H9 (cell line): ENCODE results near the gene VIM. TPM values are rescaled to one million over a fixed set of nuclear protein-coding genes. Genes with fewer than 3 reads are reported as not detected.

Source experiments
- DNase-seq: peaks from one replicate; pipeline ENCODE4 v3.0.0-alpha.2; 2017
- H2AFZ ChIP-seq: one replicate; pipeline ENCODE4 v1.6.1; 2013; ENCODE audit warnings: mild to moderate bottlenecking, low read length, control low read depth, moderate library complexity
- H2AK5ac ChIP-seq: 2 replicates; pipeline ENCODE4 v1.6.1; 2013; ENCODE audit warnings: low read length, control low read depth, mixed read lengths; ENCODE audit not compliant: insufficient read length
- H2BK120ac ChIP-seq: one replicate; pipeline ENCODE4 v1.6.1; 2013; ENCODE audit warnings: low read depth, mild to moderate bottlenecking, low read length, control low read depth, inconsistent platforms; ENCODE audit not compliant: poor library complexity, severe bottlenecking
- H2BK12ac ChIP-seq: 2 replicates; pipeline ENCODE4 v1.6.1; 2013; ENCODE audit warnings: low read length, control low read depth, mixed read lengths, low read depth; ENCODE audit not compliant: insufficient read length
- H2BK15ac ChIP-seq: 2 replicates; pipeline ENCODE4 v1.6.1; 2013; ENCODE audit warnings: low read depth, low read length, control low read depth
- H2BK20ac ChIP-seq: one replicate; pipeline ENCODE4 v1.6.1; 2013; ENCODE audit warnings: low read depth, mild to moderate bottlenecking, low read length, control low read depth, inconsistent platforms; ENCODE audit not compliant: poor library complexity, severe bottlenecking
- H2BK5ac ChIP-seq: 2 replicates; pipeline ENCODE4 v1.6.1; 2013; ENCODE audit warnings: low read length, control low read depth, mixed read lengths; ENCODE audit not compliant: insufficient read length
- H3K14ac ChIP-seq: 2 replicates; pipeline ENCODE4 v1.6.1; 2013; ENCODE audit warnings: low read length, control low read depth; ENCODE audit not compliant: insufficient read depth
- H3K18ac ChIP-seq: 2 replicates; pipeline ENCODE4 v1.6.1; 2013; ENCODE audit warnings: low read depth, mild to moderate bottlenecking, mixed read lengths, low read length, control low read depth; ENCODE audit not compliant: insufficient read length
- H3K23ac ChIP-seq: 2 replicates; pipeline ENCODE4 v1.6.1; 2013; ENCODE audit warnings: low read length, control low read depth, mixed read lengths, low read depth; ENCODE audit not compliant: insufficient read length
- H3K23me2 ChIP-seq: 2 replicates; pipeline ENCODE4 v1.6.1; 2013; ENCODE audit warnings: low read depth, mild to moderate bottlenecking, mixed read lengths, low read length, control low read depth; ENCODE audit not compliant: insufficient read length, poor library complexity, severe bottlenecking
- H3K27ac ChIP-seq: 2 replicates; pipeline ENCODE4 v1.5.1; 2013; ENCODE audit warnings: low read length, control low read depth, mixed read lengths, low read depth; ENCODE audit not compliant: insufficient read length
- H3K27me3 ChIP-seq: 2 replicates; pipeline ENCODE4 v1.6.1; 2013; ENCODE audit warnings: low read length, control low read depth, inconsistent platforms; ENCODE audit not compliant: insufficient read depth
- H3K4ac ChIP-seq: 2 replicates; pipeline ENCODE4 v1.6.1; 2013; ENCODE audit warnings: low read depth, mild to moderate bottlenecking, control low read depth, inconsistent platforms, low read length, moderate library complexity
- H3K4me1 ChIP-seq: 2 replicates; pipeline ENCODE4 v1.6.1; 2013; ENCODE audit warnings: low read length, control low read depth, inconsistent platforms; ENCODE audit not compliant: insufficient read depth
- H3K4me2 ChIP-seq: 2 replicates; pipeline ENCODE4 v1.6.1; 2013; ENCODE audit warnings: low read length, control low read depth, mixed read lengths; ENCODE audit not compliant: insufficient read length, insufficient read depth
- H3K56ac ChIP-seq: 2 replicates; pipeline ENCODE4 v1.6.1; 2013; ENCODE audit warnings: low read depth, mild to moderate bottlenecking, mixed read lengths, low read length, control low read depth; ENCODE audit not compliant: insufficient read length
- H3K79me1 ChIP-seq: 2 replicates; pipeline ENCODE4 v1.6.1; 2013; ENCODE audit warnings: low read depth, mild to moderate bottlenecking, moderate library complexity, low read length, control low read depth, inconsistent platforms; ENCODE audit not compliant: insufficient read depth, poor library complexity, severe bottlenecking
- H3K79me2 ChIP-seq: 2 replicates; pipeline ENCODE4 v1.6.1; 2013; ENCODE audit warnings: low read length, control low read depth, inconsistent platforms; ENCODE audit not compliant: insufficient read depth
- H3K9ac ChIP-seq: 2 replicates; pipeline ENCODE4 v1.6.1; 2013; ENCODE audit warnings: low read length, control low read depth, mixed read lengths; ENCODE audit not compliant: insufficient read length; ENCODE audit errors: extremely low read depth
- H3K9me3 ChIP-seq: one replicate; pipeline ENCODE4 v1.6.1; 2013; ENCODE audit warnings: low read depth, low read length, inconsistent platforms; ENCODE audit not compliant: control insufficient read depth
- H3T11ph ChIP-seq: one replicate; pipeline ENCODE4 v1.6.1; 2013; ENCODE audit warnings: mild to moderate bottlenecking, low read length, control low read depth, inconsistent platforms
- H4K20me1 ChIP-seq: one replicate; pipeline ENCODE4 v1.6.1; 2013; ENCODE audit not compliant: control insufficient read depth, insufficient read length, insufficient read depth
- H4K5ac ChIP-seq: 2 replicates; pipeline ENCODE4 v1.6.1; 2013; ENCODE audit warnings: low read depth, mild to moderate bottlenecking, mixed read lengths, low read length, control low read depth; ENCODE audit not compliant: insufficient read length
- H4K8ac ChIP-seq: replicated peaks from 2 replicates; pipeline ENCODE4 v1.6.1; 2013; ENCODE audit warnings: low read length, control low read depth, mixed read lengths, low read depth; ENCODE audit not compliant: insufficient read length
- H4K91ac ChIP-seq: 2 replicates; pipeline ENCODE4 v1.6.1; 2013; ENCODE audit warnings: low read depth, mild to moderate bottlenecking, moderate library complexity, mixed read lengths, low read length, control low read depth; ENCODE audit not compliant: insufficient read length
- H3K27ac Mint-ChIP-seq, 3 experiments: 2 replicates in 2 of 3; 3 replicates in 1 of 3; pipeline ENCODE4 v1.8.0; 2020 to 2021; ENCODE audit warnings: mixed read lengths in 3 of 3, mild to moderate bottlenecking in 1 of 3, moderate library complexity in 1 of 3
- H3K27me3 Mint-ChIP-seq: 2 replicates; pipeline ENCODE4 v1.8.0; 2021; ENCODE audit warnings: low read depth, mild to moderate bottlenecking, moderate library complexity, mixed read lengths
- H3K36me3 Mint-ChIP-seq, 3 experiments: 2 replicates in 2 of 3; 3 replicates in 1 of 3; pipeline ENCODE4 v1.8.0; 2020 to 2021; ENCODE audit warnings: low read depth in 3 of 3, mixed read lengths in 3 of 3; ENCODE audit not compliant: insufficient read depth in 1 of 3
- H3K4me1 Mint-ChIP-seq, 2 experiments: 2 replicates each; pipeline ENCODE4 v1.8.0; 2020; ENCODE audit warnings: mixed read lengths in 2 of 2
- H3K4me3 Mint-ChIP-seq, 2 experiments: 2 replicates in 1 of 2; 3 replicates in 1 of 2; pipeline ENCODE4 v1.8.0; 2020 to 2021; ENCODE audit warnings: mild to moderate bottlenecking in 2 of 2, mixed read lengths in 2 of 2, moderate library complexity in 1 of 2
- H3K9me3 Mint-ChIP-seq, 2 experiments: 2 replicates in 1 of 2; 3 replicates in 1 of 2; pipeline ENCODE4 v1.8.0; 2020; ENCODE audit warnings: mild to moderate bottlenecking in 2 of 2, mixed read lengths in 2 of 2, moderate library complexity in 1 of 2
- CTCF ChIP-seq: fragments of 200-600 bp; sonication (generic); conservative IDR thresholded peaks from 3 replicates; pipeline ENCODE4 v1.8.0; 2021; ENCODE audit warnings: antibody characterized with exemption, mild to moderate bottlenecking
- WGBS: extraction: QIAGEN DNeasy Blood & Tissue Kit; methylation state at CpG from one replicate; pipeline ENCODE4 v1.1.7; 2013; ENCODE audit warnings: missing lambda C conversion rate, low lambda C conversion rate, mixed read lengths; ENCODE audit not compliant: insufficient read length; ENCODE audit errors: extremely low coverage; 5-methylcytosine and 5-hydroxymethylcytosine counted together
- total RNA-seq: library from RNA; stranded (reverse); gene quantifications from 2 replicates; pipeline ENCODE4 v1.2.1, GENCODE V29; 2021

The VIM gene
- total RNA-seq, 1 experiment from 2014 or later = 232 TPM

GRCh38 chr10:17201794-17202116 is 26.3 kb upstream of the VIM start:
- Histone ChIP-seq H4K91ac (no peak overlapping the region), H3K18ac (peak overlapping the region; percentile 56), H3K56ac (no peak overlapping the region), H3K23ac (no peak overlapping the region), H2BK15ac (no peak overlapping the region), H3K4ac (no peak overlapping the region), H2AK5ac (no peak overlapping the region), H3K4me1 (no peaks in the 10 kb centered on the region; the same call in 1 of the 2 replicates), H3K79me1 (no peaks in the 10 kb centered on the region), H3K4me2 (peak overlapping the region; percentile 85), H3K14ac (no peak overlapping the region; the same call in 1 of the 2 replicates), H3K23me2 (peaks cover 10% of the 10 kb centered on the region), H2BK5ac (no peak overlapping the region), H2BK120ac (peak overlapping the region; percentile 92), H4K8ac (no peak overlapping the region), H3K9me3 (no peaks in the 10 kb centered on the region), H4K20me1 (no peaks in the 10 kb centered on the region), H3T11ph (no peak overlapping the region), H3K27ac (peak overlapping the region; percentile 44), H4K5ac (peak overlapping the region; percentile 87), H2BK20ac (no peak overlapping the region), H3K27me3 (no peaks in the 10 kb centered on the region), H2BK12ac (no peak overlapping the region), H3K79me2 (no peaks in the 10 kb centered on the region), H2AFZ (peak overlapping the region; percentile 71), H3K9ac (peak overlapping the region; percentile 48)
- peak overlapping the region; percentile 88 to 98 (median 96) for H3K27ac Mint-ChIP-seq
- peak overlapping the region; percentile 86 to 89 for H3K4me3 Mint-ChIP-seq
- no peak for DNase-seq
- no peaks in the 10 kb centered on the region for H3K9me3 Mint-ChIP-seq
- no peak for TF ChIP-seq CTCF
- no peaks in the 10 kb centered on the region for H3K27me3 Mint-ChIP-seq
- H3K36me3 Mint-ChIP-seq = no peaks in the 10 kb centered on the region
- H3K4me1 Mint-ChIP-seq = peaks cover 54 to 56% of the 10 kb centered on the region in 2 experiments
- no CpG with 5 or more reads among the region's 3 CpGs for WGBS
